HepG2 (cell line): ENCODE measurements around the gene CADPS2. TPM values are rescaled to one million over a fixed set of nuclear protein-coding genes. Genes with fewer than 3 reads are reported as not detected.
A peak's percentile ranks its signal among the peaks of the same experiment; 100 is the strongest.

ENCODE experiments used
- CC2D1A ChIP-seq: sonication (generic); formaldehyde crosslinking; IDR thresholded peaks from 2 replicates; pipeline ENCODE4 v1.8.1; 2023; ENCODE audit warnings: mild to moderate bottlenecking, missing genetic modification reagents
- DMAP1 ChIP-seq: IDR thresholded peaks from 2 replicates; pipeline ENCODE4 v1.6.1; 2016
- FOSL1 ChIP-seq: sonication (generic); formaldehyde crosslinking; IDR thresholded peaks from 2 replicates; pipeline ENCODE4 v1.9.0; 2021; ENCODE audit warnings: missing genetic modification reagents, borderline replicate concordance
- KDM5B ChIP-seq: sonication (generic); formaldehyde crosslinking; IDR thresholded peaks from 2 replicates; pipeline ENCODE4 v1.4.0; 2020; ENCODE audit warnings: missing genetic modification reagents, mild to moderate bottlenecking, borderline replicate concordance
- RCOR2 ChIP-seq: IDR thresholded peaks from 2 replicates; pipeline ENCODE4 v1.6.1; 2016; ENCODE audit warnings: missing biosample characterization, missing genetic modification reagents
- RFX1 ChIP-seq: fragments of 450-650 bp; IDR thresholded peaks from 2 replicates; pipeline ENCODE4 v1.6.1; 2017
- RXRB ChIP-seq: IDR thresholded peaks from 2 replicates; pipeline ENCODE4 v1.6.1; 2016; ENCODE audit warnings: borderline replicate concordance, missing genetic modification reagents, missing compliant biosample characterization
- THAP7 ChIP-seq: sonication (generic); formaldehyde crosslinking; IDR thresholded peaks from 2 replicates; pipeline ENCODE4 v1.8.1; 2023; ENCODE audit warnings: mild to moderate bottlenecking, missing genetic modification reagents
- THRA ChIP-seq: sonication (generic); formaldehyde crosslinking; IDR thresholded peaks from 2 replicates; pipeline ENCODE4 v1.4.0; 2020; ENCODE audit warnings: missing genetic modification reagents, borderline replicate concordance
- ZFP91 ChIP-seq: sonication (generic); formaldehyde crosslinking; IDR thresholded peaks from 2 replicates; pipeline ENCODE4 v1.9.0; 2022; ENCODE audit warnings: missing genetic modification reagents, mild to moderate bottlenecking, borderline replicate concordance
- ZMYM4 ChIP-seq: sonication (generic); formaldehyde crosslinking; IDR thresholded peaks from 2 replicates; pipeline ENCODE4 v1.8.1; 2023; ENCODE audit warnings: mild to moderate bottlenecking, missing genetic modification reagents
- ZNF564 ChIP-seq: sonication (generic); formaldehyde crosslinking; IDR thresholded peaks from 2 replicates; pipeline ENCODE4 v1.8.1; 2023; ENCODE audit warnings: mild to moderate bottlenecking, missing genetic modification reagents
- ZNF749 ChIP-seq: sonication (generic); formaldehyde crosslinking; IDR thresholded peaks from 2 replicates; pipeline ENCODE4 v1.8.0; 2022; ENCODE audit warnings: mild to moderate bottlenecking, missing genetic modification reagents, moderate library complexity, borderline replicate concordance
- ZSCAN31 ChIP-seq: sonication (generic); formaldehyde crosslinking; IDR thresholded peaks from 2 replicates; pipeline ENCODE4 v1.5.0; 2020; ENCODE audit warnings: low read depth, mild to moderate bottlenecking, missing genetic modification reagents
- polyA plus RNA-seq, 8 experiments: library from polyadenylated mRNA; depleted of rRNA in 3 of 8; stranded (reverse) in 7 of 8; unstranded in 1 of 8; fragments of >200 nt; fragmentation: Illumina TruSeq in 4 of 8; extraction: Trizol in 4 of 8; gene quantifications; 2 replicates each; pipeline versions ENCODE4 v1.2.1 to v1.2.3, GENCODE V29; 2011 to 2016; ENCODE audit warnings: low read depth in 4 of 8, missing spikeins in 1 of 8, mixed read lengths in 1 of 8; ENCODE audit not compliant: insufficient read depth in 1 of 8
- total RNA-seq, 5 experiments: library from RNA; depleted of rRNA; stranded (reverse); fragments of >200 nt; fragmentation: Illumina TruSeq; extraction: Trizol; gene quantifications; 2 replicates each; pipeline ENCODE4 v1.2.3, GENCODE V29; 2016; ENCODE audit warnings: low read depth in 1 of 5
- TF ChIP-seq, protein P1 (sequence below): sonication (generic); formaldehyde crosslinking; IDR thresholded peaks from one replicate; pipeline ENCODE4 v1.5.1; 2020; ENCODE audit warnings: mild to moderate bottlenecking, missing genetic modification reagents; ENCODE audit errors: not compliant biosample characterization

The CADPS2 gene
- total and polyA plus RNA-seq, 2 of the 13 experiments (the other 11 are each of a cell fraction or from before 2014, with no cell fraction given): 17.6 to 43.8 TPM

- TF ChIP-seq, protein P1, sequence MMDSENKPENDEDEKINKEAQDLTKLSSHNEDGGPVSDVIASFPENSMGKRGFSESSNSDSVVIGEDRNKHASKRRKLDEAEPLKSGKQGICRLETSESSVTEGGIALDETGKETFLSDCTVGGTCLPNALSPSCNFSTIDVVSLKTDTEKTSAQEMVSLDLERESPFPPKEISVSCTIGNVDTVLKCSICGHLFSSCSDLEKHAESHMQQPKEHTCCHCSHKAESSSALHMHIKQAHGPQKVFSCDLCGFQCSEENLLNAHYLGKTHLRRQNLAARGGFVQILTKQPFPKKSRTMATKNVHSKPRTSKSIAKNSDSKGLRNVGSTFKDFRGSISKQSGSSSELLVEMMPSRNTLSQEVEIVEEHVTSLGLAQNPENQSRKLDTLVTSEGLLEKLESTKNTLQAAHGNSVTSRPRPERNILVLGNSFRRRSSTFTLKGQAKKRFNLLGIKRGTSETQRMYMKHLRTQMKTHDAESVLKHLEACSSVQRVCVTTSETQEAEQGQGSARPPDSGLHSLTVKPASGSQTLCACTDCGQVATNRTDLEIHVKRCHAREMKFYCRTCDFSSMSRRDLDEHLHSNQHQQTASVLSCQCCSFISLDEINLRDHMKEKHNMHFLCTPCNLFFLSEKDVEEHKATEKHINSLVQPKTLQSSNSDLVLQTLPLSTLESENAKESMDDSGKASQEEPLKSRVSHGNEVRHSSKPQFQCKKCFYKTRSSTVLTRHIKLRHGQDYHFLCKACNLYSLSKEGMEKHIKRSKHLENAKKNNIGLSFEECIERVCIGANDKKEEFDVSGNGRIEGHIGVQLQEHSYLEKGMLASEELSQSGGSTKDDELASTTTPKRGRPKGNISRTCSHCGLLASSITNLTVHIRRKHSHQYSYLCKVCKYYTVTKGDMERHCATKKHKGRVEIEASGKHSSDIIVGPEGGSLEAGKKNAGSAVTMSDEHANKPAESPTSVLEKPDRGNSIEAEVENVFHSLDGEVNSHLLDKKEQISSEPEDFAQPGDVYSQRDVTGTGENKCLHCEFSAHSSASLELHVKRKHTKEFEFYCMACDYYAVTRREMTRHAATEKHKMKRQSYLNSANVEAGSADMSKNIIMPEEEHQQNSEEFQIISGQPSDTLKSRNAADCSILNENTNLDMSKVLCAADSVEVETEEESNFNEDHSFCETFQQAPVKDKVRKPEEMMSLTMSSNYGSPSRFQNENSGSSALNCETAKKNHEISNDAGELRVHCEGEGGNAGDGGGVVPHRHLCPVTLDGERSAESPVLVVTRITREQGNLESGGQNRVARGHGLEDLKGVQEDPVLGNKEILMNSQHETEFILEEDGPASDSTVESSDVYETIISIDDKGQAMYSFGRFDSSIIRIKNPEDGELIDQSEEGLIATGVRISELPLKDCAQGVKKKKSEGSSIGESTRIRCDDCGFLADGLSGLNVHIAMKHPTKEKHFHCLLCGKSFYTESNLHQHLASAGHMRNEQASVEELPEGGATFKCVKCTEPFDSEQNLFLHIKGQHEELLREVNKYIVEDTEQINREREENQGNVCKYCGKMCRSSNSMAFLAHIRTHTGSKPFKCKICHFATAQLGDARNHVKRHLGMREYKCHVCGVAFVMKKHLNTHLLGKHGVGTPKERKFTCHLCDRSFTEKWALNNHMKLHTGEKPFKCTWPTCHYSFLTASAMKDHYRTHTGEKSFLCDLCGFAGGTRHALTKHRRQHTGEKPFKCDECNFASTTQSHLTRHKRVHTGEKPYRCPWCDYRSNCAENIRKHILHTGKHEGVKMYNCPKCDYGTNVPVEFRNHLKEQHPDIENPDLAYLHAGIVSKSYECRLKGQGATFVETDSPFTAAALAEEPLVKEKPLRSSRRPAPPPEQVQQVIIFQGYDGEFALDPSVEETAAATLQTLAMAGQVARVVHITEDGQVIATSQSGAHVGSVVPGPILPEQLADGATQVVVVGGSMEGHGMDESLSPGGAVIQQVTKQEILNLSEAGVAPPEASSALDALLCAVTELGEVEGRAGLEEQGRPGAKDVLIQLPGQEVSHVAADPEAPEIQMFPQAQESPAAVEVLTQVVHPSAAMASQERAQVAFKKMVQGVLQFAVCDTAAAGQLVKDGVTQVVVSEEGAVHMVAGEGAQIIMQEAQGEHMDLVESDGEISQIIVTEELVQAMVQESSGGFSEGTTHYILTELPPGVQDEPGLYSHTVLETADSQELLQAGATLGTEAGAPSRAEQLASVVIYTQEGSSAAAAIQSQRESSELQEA (CRISPR knock-in tag): no peak
- TF ChIP-seq ZSCAN31: peak; percentile 83
- peak; percentile 19; the same call in 1 of the 2 replicates for TF ChIP-seq THRA (CRISPR knock-in tag)
- peak; percentile 88; the same call in 1 of the 2 replicates for TF ChIP-seq KDM5B (CRISPR knock-in tag)
- TF ChIP-seq ZNF564: peak; percentile 79
- 0 out of 2 replicates have a peak, but pooled peaks have one; percentile 74 for TF ChIP-seq CC2D1A (CRISPR knock-in tag)
- TF ChIP-seq ZMYM4 (CRISPR knock-in tag): peak; percentile 78
- TF ChIP-seq THAP7 (CRISPR knock-in tag): peak; percentile 32; the same call in 1 of the 2 replicates
- TF ChIP-seq RXRB (CRISPR knock-in tag): no peak
- peak; percentile 73; the same call in 1 of the 2 replicates for TF ChIP-seq ZNF749 (CRISPR knock-in tag)
- no peak for TF ChIP-seq RFX1
- TF ChIP-seq ZFP91 (CRISPR knock-in tag): peak; percentile 67; the same call in 1 of the 2 replicates
- TF ChIP-seq DMAP1 (CRISPR knock-in tag): no peak; the same call in 1 of the 2 replicates
- TF ChIP-seq RCOR2: 0 out of 2 replicates have a peak, but pooled peaks have one; percentile 20
- no peak for TF ChIP-seq FOSL1
These were observed at the start of gene CADPS2 (continued) for GRCh38 chr7:122886357-122887081.
